Astrocyte of the spinal cord (primary cell): ENCODE results near the gene ANKMY1.
"Not testable (repeated sequence)": the region's sequence is repeated elsewhere in the genome, so short reads cannot be mapped to it uniquely, and the experiment has no call there.

ENCODE experiments used
- DNase-seq: peaks from one replicate; pipeline ENCODE4 v3.0.0; 2011; ENCODE audit warnings: low read depth, low spot score
- H3K4me3 ChIP-seq: 2 replicates; pipeline ENCODE4 v1.5.1; 2011; ENCODE audit warnings: low read depth, mild to moderate bottlenecking, low read length, moderate library complexity
- in situ Hi-C: cut with HindIII; loops from 2 replicates; pipeline ENCODE4 v1.10.0; 2017; ENCODE audit warnings: low sequenced_read_pairs
- TF ChIP-seq, protein P1 (sequence below): IDR thresholded peaks from 2 replicates; pipeline ENCODE4 v1.5.1; 2012; ENCODE audit warnings: low read depth, mild to moderate bottlenecking, low read length, inconsistent platforms

ANKMY1 gene

DNA sequence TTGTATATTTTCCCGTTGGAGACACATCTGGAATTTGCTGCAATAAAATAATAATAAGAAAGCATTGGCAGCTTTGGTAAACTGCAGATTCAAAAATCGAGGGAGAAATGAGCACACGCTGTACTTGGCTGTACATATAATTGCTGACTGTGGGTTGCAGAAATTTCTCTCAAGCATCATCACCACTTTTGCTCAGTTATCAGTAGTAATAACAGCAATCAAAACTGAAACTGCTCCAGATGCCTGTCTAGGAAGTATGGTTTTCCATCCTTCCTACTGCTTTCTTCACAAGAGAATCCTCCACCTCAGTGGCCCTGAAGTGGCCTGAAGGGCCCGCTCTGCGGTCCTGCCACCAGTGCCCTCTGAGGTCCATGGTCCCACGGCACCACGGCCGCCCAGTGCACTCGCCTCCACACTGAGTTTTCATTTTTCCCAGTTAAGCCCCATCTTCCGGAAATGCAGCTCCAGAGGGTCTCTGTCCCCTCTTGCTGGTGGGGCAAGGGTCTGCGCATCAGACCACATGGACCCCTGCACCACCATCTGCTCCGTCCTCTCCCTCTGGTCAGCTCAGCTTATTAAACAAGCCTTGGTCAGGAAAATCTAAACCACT, 6.3 kb upstream of the ANKMY1 start:
- no peak for DNase-seq
- in situ Hi-C loops: no loop called here
- TF ChIP-seq, protein P1, sequence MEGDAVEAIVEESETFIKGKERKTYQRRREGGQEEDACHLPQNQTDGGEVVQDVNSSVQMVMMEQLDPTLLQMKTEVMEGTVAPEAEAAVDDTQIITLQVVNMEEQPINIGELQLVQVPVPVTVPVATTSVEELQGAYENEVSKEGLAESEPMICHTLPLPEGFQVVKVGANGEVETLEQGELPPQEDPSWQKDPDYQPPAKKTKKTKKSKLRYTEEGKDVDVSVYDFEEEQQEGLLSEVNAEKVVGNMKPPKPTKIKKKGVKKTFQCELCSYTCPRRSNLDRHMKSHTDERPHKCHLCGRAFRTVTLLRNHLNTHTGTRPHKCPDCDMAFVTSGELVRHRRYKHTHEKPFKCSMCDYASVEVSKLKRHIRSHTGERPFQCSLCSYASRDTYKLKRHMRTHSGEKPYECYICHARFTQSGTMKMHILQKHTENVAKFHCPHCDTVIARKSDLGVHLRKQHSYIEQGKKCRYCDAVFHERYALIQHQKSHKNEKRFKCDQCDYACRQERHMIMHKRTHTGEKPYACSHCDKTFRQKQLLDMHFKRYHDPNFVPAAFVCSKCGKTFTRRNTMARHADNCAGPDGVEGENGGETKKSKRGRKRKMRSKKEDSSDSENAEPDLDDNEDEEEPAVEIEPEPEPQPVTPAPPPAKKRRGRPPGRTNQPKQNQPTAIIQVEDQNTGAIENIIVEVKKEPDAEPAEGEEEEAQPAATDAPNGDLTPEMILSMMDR: no peak
- no peak overlapping the region for H3K4me3 ChIP-seq

DNA sequence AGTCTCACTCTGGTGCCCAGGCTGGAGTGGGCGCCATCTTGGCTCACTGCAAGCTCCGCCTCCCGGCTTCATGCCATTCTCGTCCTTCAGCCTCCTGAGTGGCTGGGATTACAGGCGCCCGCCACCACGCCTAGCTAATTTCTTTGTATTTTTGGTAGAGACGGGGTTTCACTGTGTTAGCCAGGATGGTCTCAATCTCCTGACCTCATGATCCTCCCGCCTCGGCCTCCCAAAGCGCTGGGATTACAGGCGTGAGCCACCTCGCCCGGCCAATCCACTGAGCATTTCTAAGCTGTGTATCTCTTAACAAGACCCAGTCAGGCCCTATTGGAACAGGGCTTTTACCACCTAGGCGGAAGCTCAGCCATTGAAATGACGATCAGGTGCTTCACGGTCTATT, 5.4 kb upstream of the ANKMY1 start:
- H3K4me3 ChIP-seq, in situ Hi-C loops, DNase-seq: not testable (repeated sequence)

DNA sequence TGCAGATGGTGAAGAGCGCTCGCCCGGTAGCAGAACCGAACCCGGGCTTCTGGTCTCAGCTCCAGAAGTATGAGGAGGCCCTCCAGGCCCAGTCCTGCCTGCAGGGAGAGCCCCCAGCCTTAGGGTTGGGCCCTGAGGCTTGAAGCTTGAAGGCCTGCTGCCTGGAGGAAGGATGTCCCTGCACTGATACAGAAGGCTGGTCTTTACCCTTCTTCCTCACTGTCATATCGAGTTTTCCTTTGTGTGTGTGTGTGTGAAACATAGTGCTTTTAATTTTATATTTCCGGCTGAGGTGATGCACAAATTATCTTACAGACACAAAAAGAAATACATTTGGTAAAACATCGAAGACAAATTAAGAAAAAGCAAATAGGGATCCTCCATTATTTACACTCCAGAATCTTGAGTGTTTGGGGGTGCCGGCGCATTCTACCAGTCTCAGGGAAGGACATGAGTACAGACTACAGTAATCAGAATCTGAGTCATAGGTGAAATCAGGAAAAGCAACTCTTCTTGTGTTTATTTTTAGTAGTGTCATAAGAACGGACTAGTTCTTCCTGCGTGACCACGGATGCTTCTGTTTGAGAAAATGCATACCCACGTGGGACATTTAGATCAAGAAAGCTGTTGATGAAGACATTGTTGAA, 3.7 kb upstream of the ANKMY1 start:
- TF ChIP-seq, protein P1: no peak
- peak; percentile 61 for DNase-seq
- in situ Hi-C loops: no loop called here
- H3K4me3 ChIP-seq: peak overlapping the region; percentile 45

GRCh38 chr2:240560480-240561324, 2.9 kb upstream of the ANKMY1 start:
- in situ Hi-C loops: no loop called here
- H3K4me3 ChIP-seq: peak overlapping the region; percentile 60

GRCh38 chr2:240560084-240560479, 2.3 kb upstream of the ANKMY1 start, which contains the start of gene DUSP28:
TSS of gene DUSP28 (plus strand) at chr2:240560357. CDS start at chr2:240560685, 328 bp downstream.
- peak within 1 kb of the TSS; percentile 60 for H3K4me3 ChIP-seq
- TF ChIP-seq, protein P1: no peak
- peak; percentile 85 for DNase-seq
- in situ Hi-C loops: no loop called here

More at GRCh38 chr2:240560480-240561324, 2.9 kb upstream of the ANKMY1 start:
- TF ChIP-seq, protein P1: peak; percentile 24
- DNase-seq: peak; percentile 99

DNA sequence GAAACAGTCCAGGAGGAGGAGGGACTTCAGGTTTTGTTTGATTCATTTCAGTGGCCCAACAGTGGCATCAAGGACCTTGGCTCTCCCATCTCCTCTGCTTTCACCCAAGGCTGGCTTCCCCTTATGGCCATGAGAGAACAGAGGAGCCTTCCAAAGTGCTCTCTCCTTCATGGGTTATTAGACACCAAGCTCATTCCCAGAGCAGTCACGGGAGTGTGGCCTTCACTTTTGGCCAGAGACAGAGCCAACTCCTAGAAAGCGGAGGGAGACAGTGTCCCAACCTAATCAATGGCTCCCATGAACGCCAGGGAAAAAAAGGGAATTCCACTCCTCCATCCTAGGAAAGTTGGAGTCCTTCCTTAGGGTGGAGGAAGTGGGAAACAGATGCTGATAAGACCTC, 1.5 kb upstream of the ANKMY1 start:
- H3K4me3 ChIP-seq: no peak overlapping the region
- DNase-seq: no peak
- in situ Hi-C loops: no loop called here

More for the DNA sequence above, 1.5 kb upstream of the ANKMY1 start:
- TF ChIP-seq, protein P1: no peak
